GM12872 (cell line): ENCODE measurements around the gene CDH13.

Experiments used
- CTCF ChIP-seq: IDR thresholded peaks from 3 replicates; pipeline ENCODE4 v1.5.1; 2011; ENCODE audit warnings: low read depth, mild to moderate bottlenecking, low read length, moderate library complexity; ENCODE audit not compliant: insufficient read depth

The CDH13 gene

GRCh38 chr16:83439412-83439811 lies 812.6 kb downstream of the CDH13 start:
- TF ChIP-seq CTCF: no peak

GRCh38 chr16:83441517-83441916 lies 814.7 kb downstream of the CDH13 start:
- TF ChIP-seq CTCF: no peak

GRCh38 chr16:83443972-83444371 lies 817.2 kb downstream of the CDH13 start:
- TF ChIP-seq CTCF: no peak

- TF ChIP-seq CTCF: no peak
These were observed 820.8 kb downstream of the CDH13 start for GRCh38 chr16:83447560-83447959.

- TF ChIP-seq CTCF: no peak
These were observed 823.1 kb downstream of the CDH13 start for GRCh38 chr16:83449861-83450260.

GRCh38 chr16:83453977-83454376 lies 827.2 kb downstream of the CDH13 start:
- TF ChIP-seq CTCF: no peak

- TF ChIP-seq CTCF: no peak
These were observed 828.9 kb downstream of the CDH13 start for GRCh38 chr16:83455716-83456115.

- TF ChIP-seq CTCF: no peak
These were observed 830.2 kb downstream of the CDH13 start for GRCh38 chr16:83456934-83457333.
